HG02623 (cell line): ENCODE results near the gene NPAS2.

Experiments used
- ATAC-seq: cut with Tn5 transposase; IDR thresholded peaks from one replicate; pipeline ENCODE4 v1.9.1; 2021; ENCODE audit warnings: moderate library complexity; ENCODE audit not compliant: unreplicated experiment

Gene NPAS2

GRCh38 chr2:101037161-101037755 is 217.3 kb downstream of the NPAS2 start:
- no peak for ATAC-seq

- ATAC-seq: no peak
Observed at GRCh38 chr2:101038455-101039255, 218.7 kb downstream of the NPAS2 start.

GRCh38 chr2:101040072-101040471 is 220.1 kb downstream of the NPAS2 start:
- no peak for ATAC-seq

- no peak for ATAC-seq
Observed at GRCh38 chr2:101040761-101041160, 220.8 kb downstream of the NPAS2 start.

GRCh38 chr2:101041413-101041812 is 221.5 kb downstream of the NPAS2 start:
- no peak for ATAC-seq

GRCh38 chr2:101045330-101045729 is 225.4 kb downstream of the NPAS2 start:
- no peak for ATAC-seq
